ENCODE measurements around the gene RNF207. TPM values are rescaled to one million over a fixed set of nuclear protein-coding genes. Genes with fewer than 3 reads are reported as not detected.

Gene RNF207
- polyA plus RNA-seq, 3 donors = 0.10 to 7.7 TPM; not detected in 1

DNA sequence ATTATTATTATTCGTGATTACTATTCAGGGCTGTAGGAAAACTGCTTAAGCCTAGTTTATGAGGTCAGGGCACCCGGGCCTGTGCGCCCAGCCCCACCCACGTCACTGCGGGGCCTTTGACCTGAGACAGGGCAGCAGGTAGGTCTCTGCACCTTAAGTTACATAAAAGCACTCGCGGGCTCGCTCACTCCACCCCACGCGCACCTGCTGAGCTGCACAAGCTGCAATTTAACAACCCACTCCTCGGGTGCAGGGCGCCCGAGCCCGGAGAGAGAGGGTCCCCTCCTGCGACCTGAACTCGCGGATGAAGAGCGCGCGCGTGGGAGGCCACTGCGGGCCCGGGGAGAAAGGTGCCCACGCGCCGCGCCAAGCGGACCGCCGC, 29.4 kb downstream of the RNF207 start:
- no peak overlapping the region for H3K27ac ChIP-seq (ENCODE audit: low read depth in 1 of 2, low read length in 2 of 2)
- TF ChIP-seq, protein P1, sequence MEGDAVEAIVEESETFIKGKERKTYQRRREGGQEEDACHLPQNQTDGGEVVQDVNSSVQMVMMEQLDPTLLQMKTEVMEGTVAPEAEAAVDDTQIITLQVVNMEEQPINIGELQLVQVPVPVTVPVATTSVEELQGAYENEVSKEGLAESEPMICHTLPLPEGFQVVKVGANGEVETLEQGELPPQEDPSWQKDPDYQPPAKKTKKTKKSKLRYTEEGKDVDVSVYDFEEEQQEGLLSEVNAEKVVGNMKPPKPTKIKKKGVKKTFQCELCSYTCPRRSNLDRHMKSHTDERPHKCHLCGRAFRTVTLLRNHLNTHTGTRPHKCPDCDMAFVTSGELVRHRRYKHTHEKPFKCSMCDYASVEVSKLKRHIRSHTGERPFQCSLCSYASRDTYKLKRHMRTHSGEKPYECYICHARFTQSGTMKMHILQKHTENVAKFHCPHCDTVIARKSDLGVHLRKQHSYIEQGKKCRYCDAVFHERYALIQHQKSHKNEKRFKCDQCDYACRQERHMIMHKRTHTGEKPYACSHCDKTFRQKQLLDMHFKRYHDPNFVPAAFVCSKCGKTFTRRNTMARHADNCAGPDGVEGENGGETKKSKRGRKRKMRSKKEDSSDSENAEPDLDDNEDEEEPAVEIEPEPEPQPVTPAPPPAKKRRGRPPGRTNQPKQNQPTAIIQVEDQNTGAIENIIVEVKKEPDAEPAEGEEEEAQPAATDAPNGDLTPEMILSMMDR (IDR thresholded peaks at IDR 0.05) = no peak
- peak overlapping the region; percentile 75 for H2AFZ ChIP-seq (ENCODE audit: insufficient read depth, low read depth, low read length, poor library complexity, severe bottlenecking)
- Mint-ChIP-seq H3K4me3 (peak overlapping the region; percentile 85 to 92), H3K9me3 (peaks cover 0 to 6% (median 0%) of the 10 kb centered on the region in 7 donors), H3K4me1 (peaks cover 12% of the 10 kb centered on the region), H3K36me3 (peaks cover 23 to 38% of the 10 kb centered on the region in 2 donors), H3K27me3 (ENCODE audit: low read depth in 3 of 3) (peaks cover 27 to 31% (median 29%) of the 10 kb centered on the region in 3 donors), H3K27ac (peak overlapping the region in 1 of 7 donors; percentile 40)
- under 1% methylated on average over 29 of the region's 30 CpGs for WGBS (ENCODE audit: insufficient coverage)
- H3K4me1 ChIP-seq (ENCODE audit: control insufficient read depth in 1 of 2, insufficient read depth in 2 of 2, low read length in 2 of 2) = peaks cover 13% of the 10 kb centered on the region in 2 donors
- H4K20me1 ChIP-seq (ENCODE audit: insufficient read depth, low read length) = no peaks in the 10 kb centered on the region
- peak overlapping the region; percentile 71 for H3K9ac ChIP-seq (ENCODE audit: insufficient read depth, low read length, poor library complexity, severe bottlenecking)
- H3K79me2 ChIP-seq (ENCODE audit: insufficient read depth, low read length) = peaks cover 11% of the 10 kb centered on the region
- peaks cover 12 to 19% of the 10 kb centered on the region in 2 donors for H3K27me3 ChIP-seq (ENCODE audit: control insufficient read depth in 2 of 2, insufficient read depth in 2 of 2, low read length in 2 of 2)
- peak overlapping the region; percentile 57 to 81 (median 64) for H3K4me3 ChIP-seq (replicated peaks in 1 of 3; ENCODE audit: low read depth in 2 of 3, low read length in 3 of 3)
- DNase-seq = no peak
- intact Hi-C loops (cut with micrococcal nuclease) = loop anchor here (2.0 kb wide), 2 partner anchors 34 to 36 kb away; partner anchors contain the start of gene RPL22 (in 1 of the 2)
- peaks cover 21 to 38% of the 10 kb centered on the region in 2 donors for H3K36me3 ChIP-seq (replicated peaks in 1 of 2; ENCODE audit: control insufficient read depth in 1 of 2, insufficient read depth in 2 of 2, low read length in 2 of 2)
- H3K4me2 ChIP-seq (replicated peaks; ENCODE audit: extremely low read depth, low read length, poor library complexity, severe bottlenecking) = peak overlapping the region; percentile 86
- H3K9me3 ChIP-seq (replicated peaks in 1 of 2; ENCODE audit: control insufficient read depth in 1 of 2, insufficient read depth in 1 of 2, low read length in 2 of 2) = no peaks in the 10 kb centered on the region

DNA sequence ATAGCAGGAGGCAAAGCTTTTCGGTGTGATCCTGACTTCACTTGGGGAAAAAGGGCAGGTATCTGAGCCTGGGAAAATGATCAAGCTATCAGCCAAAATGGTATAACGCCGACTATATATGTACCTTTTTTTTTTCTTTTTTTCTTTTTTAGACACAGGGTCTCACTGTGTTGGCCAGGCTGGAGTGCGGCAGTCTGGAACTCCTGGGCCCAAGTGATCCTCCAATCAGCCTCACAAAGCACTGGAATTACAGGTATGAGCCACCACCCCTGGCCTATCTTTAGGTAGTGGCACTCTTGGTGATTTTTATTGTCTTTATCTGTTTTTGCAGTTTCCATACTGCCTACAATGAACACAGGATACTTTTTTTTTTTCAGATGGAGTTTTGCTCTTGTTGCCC, 31.2 kb downstream of the RNF207 start:
- no peak overlapping the region for H3K27ac ChIP-seq (ENCODE audit: low read depth in 1 of 2, low read length in 2 of 2)
- no peaks in the 10 kb centered on the region for H4K20me1 ChIP-seq (ENCODE audit: insufficient read depth, low read length)
- no peak overlapping the region for H3K4me3 ChIP-seq (replicated peaks in 1 of 3; ENCODE audit: low read depth in 2 of 3, low read length in 3 of 3)
- peaks cover 0 to 8% of the 10 kb centered on the region in 2 donors for H3K9me3 ChIP-seq (replicated peaks in 1 of 2; ENCODE audit: control insufficient read depth in 1 of 2, insufficient read depth in 1 of 2, low read length in 2 of 2)
- H3K4me1 ChIP-seq (ENCODE audit: control insufficient read depth in 1 of 2, insufficient read depth in 2 of 2, low read length in 2 of 2) = peaks cover 13 to 17% of the 10 kb centered on the region in 2 donors
- peaks cover 0 to 16% (median 5%) of the 10 kb centered on the region in 7 donors for H3K9me3 Mint-ChIP-seq
- H3K27ac Mint-ChIP-seq = no peak overlapping the region
- peaks cover 13 to 20% of the 10 kb centered on the region in 2 donors for H3K36me3 ChIP-seq (replicated peaks in 1 of 2; ENCODE audit: control insufficient read depth in 1 of 2, insufficient read depth in 2 of 2, low read length in 2 of 2)
- TF ChIP-seq, protein P1 (IDR thresholded peaks at IDR 0.05) = no peak
- H3K9ac ChIP-seq (ENCODE audit: insufficient read depth, low read length, poor library complexity, severe bottlenecking) = no peak overlapping the region
- H3K27me3 Mint-ChIP-seq (ENCODE audit: low read depth in 3 of 3) = peaks cover 45 to 49% (median 47%) of the 10 kb centered on the region in 3 donors
- H3K4me2 ChIP-seq (replicated peaks; ENCODE audit: extremely low read depth, low read length, poor library complexity, severe bottlenecking) = no peak overlapping the region
- intact Hi-C loops (cut with micrococcal nuclease) = no loop called here
- no peak overlapping the region for H2AFZ ChIP-seq (ENCODE audit: insufficient read depth, low read depth, low read length, poor library complexity, severe bottlenecking)
- peaks cover 19% of the 10 kb centered on the region for H3K4me1 Mint-ChIP-seq
- H3K79me2 ChIP-seq (ENCODE audit: insufficient read depth, low read length) = peaks cover 11% of the 10 kb centered on the region
- H3K27me3 ChIP-seq (ENCODE audit: control insufficient read depth in 2 of 2, insufficient read depth in 2 of 2, low read length in 2 of 2) = peaks cover 21 to 37% of the 10 kb centered on the region in 2 donors
- WGBS (ENCODE audit: insufficient coverage) = 100% methylated on average over 2 of the region's 4 CpGs
- DNase-seq = no peak
- peak overlapping the region in 1 of 2 donors; percentile 46 for H3K4me3 Mint-ChIP-seq
- H3K36me3 Mint-ChIP-seq = peaks cover 15 to 20% of the 10 kb centered on the region in 2 donors
